ENCODE data around the gene FNDC5. TPM values are rescaled to one million over a fixed set of nuclear protein-coding genes. Genes with fewer than 3 reads are reported as not detected.

FNDC5 gene
- total RNA-seq, 5 donors from 2014 or later (not counting 1 experiment from before 2014, with no cell fraction given) = not detected

GRCh38 chr1:32864375-32865019, 6.2 kb downstream of the FNDC5 start:
- no peak overlapping the region for H3K4me3 Mint-ChIP-seq
- Histone ChIP-seq H3K4me1 (ENCODE audit: control insufficient read depth in 1 of 2, extremely low read depth in 1 of 2, insufficient read depth in 2 of 2, low read length in 2 of 2) (no peaks in the 10 kb centered on the region), H3K4me3 (ENCODE audit: control insufficient read depth in 1 of 2, extremely low read depth in 1 of 2, low read length in 1 of 2) (no peak overlapping the region), H3K27me3 (replicated peaks in 1 of 2; ENCODE audit: control insufficient read depth in 2 of 2, extremely low read depth in 1 of 2, insufficient read depth in 2 of 2, low read length in 1 of 2) (peaks cover 0 to 9% of the 10 kb centered on the region in 2 experiments), H3K27ac (ENCODE audit: low read length) (no peak overlapping the region), H3K9me3 (no peaks in the 10 kb centered on the region), H3K36me3 (ENCODE audit: control insufficient read depth in 2 of 2, extremely low read depth in 1 of 2, insufficient read depth in 1 of 2, low read length in 1 of 2) (peaks cover 4 to 21% of the 10 kb centered on the region in 2 donors)
- no peak overlapping the region for H3K27ac Mint-ChIP-seq
- WGBS (ENCODE audit: insufficient coverage) = 98% methylated on average over 5 of the region's 8 CpGs
- ATAC-seq (replicated peaks in 1 of 4) (no peak), DNase-seq (no peak)
- CTCF ChIA-PET = interaction anchor here in 1 of 2 donors (0.5 kb wide), 1 partner anchor 142 kb away, joined by 3 read pairs; no protein-coding TSS in a partner anchor
- peaks cover 5 to 10% of the 10 kb centered on the region in 2 donors for H3K27me3 Mint-ChIP-seq
- no peaks in the 10 kb centered on the region for H3K9me3 Mint-ChIP-seq
- peaks cover 2 to 4% (median 4%) of the 10 kb centered on the region in 3 donors for H3K4me1 Mint-ChIP-seq
- peaks cover 59% of the 10 kb centered on the region for H3K36me3 Mint-ChIP-seq
- POLR2A ChIA-PET = no interaction called here

- WGBS (ENCODE audit: insufficient coverage) = no CpG with 5 or more reads among the region's 1 CpG
- H3K4me3 Mint-ChIP-seq = no peak overlapping the region
- H3K27ac ChIP-seq (ENCODE audit: low read length) = no peak overlapping the region
- no peak overlapping the region for H3K27ac Mint-ChIP-seq
- peaks cover 54% of the 10 kb centered on the region for H3K36me3 Mint-ChIP-seq
- H3K4me1 ChIP-seq (ENCODE audit: control insufficient read depth in 1 of 2, extremely low read depth in 1 of 2, insufficient read depth in 2 of 2, low read length in 2 of 2) = no peaks in the 10 kb centered on the region
- POLR2A ChIA-PET = no interaction called here
- H3K4me1 Mint-ChIP-seq = no peaks in the 10 kb centered on the region
- H3K4me3 ChIP-seq (ENCODE audit: control insufficient read depth in 1 of 2, extremely low read depth in 1 of 2, low read length in 1 of 2) = no peak overlapping the region
- H3K9me3 ChIP-seq = no peaks in the 10 kb centered on the region
- ATAC-seq (replicated peaks in 1 of 4) = no peak
- peaks cover 0 to 3% of the 10 kb centered on the region in 2 experiments for H3K27me3 ChIP-seq (replicated peaks in 1 of 2; ENCODE audit: control insufficient read depth in 2 of 2, extremely low read depth in 1 of 2, insufficient read depth in 2 of 2, low read length in 1 of 2)
- H3K36me3 ChIP-seq (ENCODE audit: control insufficient read depth in 2 of 2, extremely low read depth in 1 of 2, insufficient read depth in 1 of 2, low read length in 1 of 2) = peaks cover 4 to 21% of the 10 kb centered on the region in 2 donors
- no peak for DNase-seq
- CTCF ChIA-PET = interaction anchor here in 1 of 2 donors (0.5 kb wide), 1 partner anchor 143 kb away, joined by 3 read pairs; no protein-coding TSS in a partner anchor
- peaks cover 0 to 4% of the 10 kb centered on the region in 2 donors for H3K27me3 Mint-ChIP-seq
- H3K9me3 Mint-ChIP-seq = no peaks in the 10 kb centered on the region
Measured at GRCh38 chr1:32863881-32864245, 6.8 kb downstream of the FNDC5 start.

- H3K4me1 Mint-ChIP-seq = no peaks in the 10 kb centered on the region
- H3K4me3 ChIP-seq (ENCODE audit: control insufficient read depth in 1 of 2, extremely low read depth in 1 of 2, low read length in 1 of 2) = no peak overlapping the region
- no peak for DNase-seq
- H3K27ac Mint-ChIP-seq = no peak overlapping the region
- 100% methylated on average over 3 of the region's 4 CpGs for WGBS (ENCODE audit: insufficient coverage)
- no peak overlapping the region for H3K27ac ChIP-seq (ENCODE audit: low read length)
- H3K4me3 Mint-ChIP-seq = no peak overlapping the region
- H3K9me3 Mint-ChIP-seq = no peaks in the 10 kb centered on the region
- no peak for ATAC-seq (replicated peaks in 1 of 4)
- no peaks in the 10 kb centered on the region for H3K27me3 Mint-ChIP-seq
- CTCF ChIA-PET = no interaction called here
- no peaks in the 10 kb centered on the region for H3K4me1 ChIP-seq (ENCODE audit: control insufficient read depth in 1 of 2, extremely low read depth in 1 of 2, insufficient read depth in 2 of 2, low read length in 2 of 2)
- H3K36me3 Mint-ChIP-seq = peaks cover 50% of the 10 kb centered on the region
- no peaks in the 10 kb centered on the region for H3K27me3 ChIP-seq (replicated peaks in 1 of 2; ENCODE audit: control insufficient read depth in 2 of 2, extremely low read depth in 1 of 2, insufficient read depth in 2 of 2, low read length in 1 of 2)
- H3K9me3 ChIP-seq = no peaks in the 10 kb centered on the region
- POLR2A ChIA-PET = no interaction called here
- peaks cover 4 to 22% of the 10 kb centered on the region in 2 donors for H3K36me3 ChIP-seq (ENCODE audit: control insufficient read depth in 2 of 2, extremely low read depth in 1 of 2, insufficient read depth in 1 of 2, low read length in 1 of 2)
Measured at GRCh38 chr1:32863218-32863880, 7.4 kb downstream of the FNDC5 start.

GRCh38 chr1:32861904-32862695, 8.6 kb downstream of the FNDC5 start:
- Mint-ChIP-seq H3K36me3 (peaks cover 53% of the 10 kb centered on the region), H3K27ac (no peak overlapping the region)
- 100% methylated on average over 3 of the region's 3 CpGs for WGBS (ENCODE audit: insufficient coverage)

GRCh38 chr1:32860566-32860965, 10.1 kb downstream of the FNDC5 start:
- Histone ChIP-seq H3K4me3 (ENCODE audit: control insufficient read depth in 1 of 2, extremely low read depth in 1 of 2, low read length in 1 of 2) (no peak overlapping the region), H3K9me3 (no peaks in the 10 kb centered on the region), H3K36me3 (ENCODE audit: control insufficient read depth in 2 of 2, extremely low read depth in 1 of 2, insufficient read depth in 1 of 2, low read length in 1 of 2) (peaks cover 6 to 50% of the 10 kb centered on the region in 2 donors), H3K4me1 (ENCODE audit: control insufficient read depth in 1 of 2, extremely low read depth in 1 of 2, insufficient read depth in 2 of 2, low read length in 2 of 2) (no peaks in the 10 kb centered on the region), H3K27me3 (replicated peaks in 1 of 2; ENCODE audit: control insufficient read depth in 2 of 2, extremely low read depth in 1 of 2, insufficient read depth in 2 of 2, low read length in 1 of 2) (no peaks in the 10 kb centered on the region), H3K27ac (ENCODE audit: low read length) (no peak overlapping the region)
- DNase-seq = no peak
- H3K4me3 Mint-ChIP-seq = no peak overlapping the region
- H3K4me1 Mint-ChIP-seq = no peaks in the 10 kb centered on the region
- H3K9me3 Mint-ChIP-seq = no peaks in the 10 kb centered on the region
- H3K27me3 Mint-ChIP-seq = no peaks in the 10 kb centered on the region
- H3K36me3 Mint-ChIP-seq = peaks cover 52% of the 10 kb centered on the region
- ATAC-seq (replicated peaks in 1 of 4) = no peak
- H3K27ac Mint-ChIP-seq = no peak overlapping the region
- ChIA-PET POLR2A (no interaction called here), CTCF (no interaction called here)

More at GRCh38 chr1:32861904-32862695, 8.6 kb downstream of the FNDC5 start:
- Histone ChIP-seq H3K4me3 (ENCODE audit: control insufficient read depth in 1 of 2, extremely low read depth in 1 of 2, low read length in 1 of 2) (no peak overlapping the region), H3K36me3 (ENCODE audit: control insufficient read depth in 2 of 2, extremely low read depth in 1 of 2, insufficient read depth in 1 of 2, low read length in 1 of 2) (peaks cover 4 to 34% of the 10 kb centered on the region in 2 donors), H3K9me3 (no peaks in the 10 kb centered on the region), H3K27ac (ENCODE audit: low read length) (no peak overlapping the region), H3K27me3 (replicated peaks in 1 of 2; ENCODE audit: control insufficient read depth in 2 of 2, extremely low read depth in 1 of 2, insufficient read depth in 2 of 2, low read length in 1 of 2) (no peaks in the 10 kb centered on the region), H3K4me1 (ENCODE audit: control insufficient read depth in 1 of 2, extremely low read depth in 1 of 2, insufficient read depth in 2 of 2, low read length in 2 of 2) (no peaks in the 10 kb centered on the region)
- no peaks in the 10 kb centered on the region for H3K9me3 Mint-ChIP-seq
- CTCF ChIA-PET = no interaction called here
- no peaks in the 10 kb centered on the region for H3K27me3 Mint-ChIP-seq
- DNase-seq (no peak), ATAC-seq (replicated peaks in 1 of 4) (no peak)
- no peak overlapping the region for H3K4me3 Mint-ChIP-seq
- no peaks in the 10 kb centered on the region for H3K4me1 Mint-ChIP-seq
- POLR2A ChIA-PET = no interaction called here

GRCh38 chr1:32859915-32860314, 10.8 kb downstream of the FNDC5 start:
- Mint-ChIP-seq H3K27me3 (no peaks in the 10 kb centered on the region), H3K9me3 (no peaks in the 10 kb centered on the region), H3K36me3 (peaks cover 56% of the 10 kb centered on the region), H3K4me3 (no peak overlapping the region), H3K4me1 (no peaks in the 10 kb centered on the region), H3K27ac (no peak overlapping the region)
- Histone ChIP-seq H3K9me3 (no peaks in the 10 kb centered on the region), H3K4me1 (ENCODE audit: control insufficient read depth in 1 of 2, extremely low read depth in 1 of 2, insufficient read depth in 2 of 2, low read length in 2 of 2) (no peaks in the 10 kb centered on the region), H3K36me3 (ENCODE audit: control insufficient read depth in 2 of 2, extremely low read depth in 1 of 2, insufficient read depth in 1 of 2, low read length in 1 of 2) (peaks cover 6 to 56% of the 10 kb centered on the region in 2 donors), H3K4me3 (ENCODE audit: control insufficient read depth in 1 of 2, extremely low read depth in 1 of 2, low read length in 1 of 2) (no peak overlapping the region), H3K27ac (ENCODE audit: low read length) (no peak overlapping the region), H3K27me3 (replicated peaks in 1 of 2; ENCODE audit: control insufficient read depth in 2 of 2, extremely low read depth in 1 of 2, insufficient read depth in 2 of 2, low read length in 1 of 2) (no peaks in the 10 kb centered on the region)
- CTCF ChIA-PET = no interaction called here
- ATAC-seq (replicated peaks in 1 of 4) (no peak), DNase-seq (no peak)
- POLR2A ChIA-PET = no interaction called here
- no CpG with 5 or more reads among the region's 2 CpGs for WGBS (ENCODE audit: insufficient coverage)
